ENCODE measurements around the gene RASA3.

Gene RASA3

GRCh38 chr13:113946409-113947181, 185.8 kb downstream of the RASA3 start:
- TF ChIP-seq CTCF (conservative IDR thresholded peaks at IDR 0.05; ENCODE audit: low read depth, low read length), result no peak
- no peak for DNase-seq (ENCODE audit: low read depth)
- no peak overlapping the region for H3K4me3 ChIP-seq (ENCODE audit: low read length)

- no peak for DNase-seq (ENCODE audit: low read depth)
- no peak for TF ChIP-seq CTCF (conservative IDR thresholded peaks at IDR 0.05; ENCODE audit: low read depth, low read length)
Observed at GRCh38 chr13:113945857-113946408, 186.5 kb downstream of the RASA3 start.

GRCh38 chr13:113943821-113944565, 188.4 kb downstream of the RASA3 start:
- TF ChIP-seq CTCF (conservative IDR thresholded peaks at IDR 0.05; ENCODE audit: low read depth, low read length), result no peak
- DNase-seq (ENCODE audit: low read depth), result no peak
- no peak overlapping the region for H3K4me3 ChIP-seq (ENCODE audit: low read length)

More at GRCh38 chr13:113945857-113946408, 186.5 kb downstream of the RASA3 start:
- H3K4me3 ChIP-seq (ENCODE audit: low read length), result no peak overlapping the region

- no peak overlapping the region for H3K4me3 ChIP-seq (ENCODE audit: low read length)
- TF ChIP-seq CTCF (conservative IDR thresholded peaks at IDR 0.05; ENCODE audit: low read depth, low read length), result no peak
- no peak for DNase-seq (ENCODE audit: low read depth)
Observed at GRCh38 chr13:113942591-113943103, 189.8 kb downstream of the RASA3 start.

- no peak for TF ChIP-seq CTCF (conservative IDR thresholded peaks at IDR 0.05; ENCODE audit: low read depth, low read length)
- DNase-seq (ENCODE audit: low read depth), result no peak
- no peak overlapping the region for H3K4me3 ChIP-seq (ENCODE audit: low read length)
Observed at GRCh38 chr13:113941571-113942191, 190.7 kb downstream of the RASA3 start.

- no peak overlapping the region for H3K4me3 ChIP-seq (ENCODE audit: low read length)
- no peak for TF ChIP-seq CTCF (conservative IDR thresholded peaks at IDR 0.05; ENCODE audit: low read depth, low read length)
- DNase-seq (ENCODE audit: low read depth), result no peak
Observed at GRCh38 chr13:113939944-113940297, 192.5 kb downstream of the RASA3 start.

Measured in retinal pigment epithelial cell (primary cell).